K562 (cell line): ENCODE results near the gene SERINC5. TPM values are rescaled to one million over a fixed set of nuclear protein-coding genes. Genes with fewer than 3 reads are reported as not detected.

Source experiments
- SPI1 ChIP-seq: IDR thresholded peaks from 2 replicates; pipeline ENCODE4 v1.6.1; 2011; ENCODE audit warnings: low read depth, low read length, control low read depth, borderline replicate concordance
- ZNF175 ChIP-seq: fragments of 200-800 bp; sonication (Bioruptor generic); IDR thresholded peaks from 2 replicates; pipeline ENCODE4 v1.6.1; 2016; ENCODE audit warnings: low read depth, mild to moderate bottlenecking, missing genetic modification characterization, missing compliant biosample characterization
- ZNF224 ChIP-seq: sonication (generic); formaldehyde crosslinking; IDR thresholded peaks from 2 replicates; pipeline ENCODE4 v1.8.0; 2022; ENCODE audit warnings: mild to moderate bottlenecking, missing genetic modification reagents
- ZNF274 ChIP-seq: IDR thresholded peaks from 2 replicates; pipeline ENCODE4 v1.6.1; 2011; ENCODE audit warnings: low read depth, mild to moderate bottlenecking, low read length, moderate library complexity, borderline replicate concordance
- polyA plus RNA-seq, 8 experiments: library from polyadenylated mRNA; depleted of rRNA in 4 of 8; stranded (reverse) in 5 of 8; unstranded in 3 of 8; fragments of >200 nt; fragmentation: Nextera tagmentation in 2 of 8; fragmentation: Illumina TruSeq in 1 of 8; extraction: Ambion mirVana in 2 of 8; extraction: Trizol in 1 of 8; gene quantifications; 2 replicates each; pipeline versions ENCODE4 v1.2.1 to v1.2.3, GENCODE V29; 2011 to 2014; ENCODE audit warnings: inconsistent platforms in 1 of 8, missing spikeins in 1 of 8
- total RNA-seq, 7 experiments: library from RNA; depleted of rRNA in 6 of 7; stranded (reverse); fragments of >200 nt in 6 of 7; fragmentation: Illumina TruSeq in 2 of 7; extraction: Trizol in 2 of 7; gene quantifications; 2 replicates each; pipeline versions ENCODE4 v1.2.1 to v1.2.3, GENCODE V29; 2011 to 2021; ENCODE audit warnings: low replicate concordance in 1 of 7
- TF ChIP-seq, protein P1 (sequence below): fragments of 200-600 bp; sonication (generic); IDR thresholded peaks from one replicate; pipeline ENCODE4 v1.6.1; 2012; ENCODE audit warnings: mild to moderate bottlenecking, low read depth, low read length, inconsistent platforms
- TF ChIP-seq, protein P2 (sequence below): sonication (generic); formaldehyde crosslinking; IDR thresholded peaks from 2 replicates; pipeline ENCODE4 v1.8.0; 2022; ENCODE audit warnings: mild to moderate bottlenecking, low read depth, missing genetic modification reagents
- TF ChIP-seq, protein P3 (sequence below): fragments of 450-650 bp; formaldehyde crosslinking; IDR thresholded peaks from 2 replicates; pipeline ENCODE4 v1.4.0; 2022; ENCODE audit warnings: missing genetic modification characterization

Gene SERINC5
- total and polyA plus RNA-seq, 9 of the 15 experiments (the other 6 are each of a cell fraction or from before 2014, with no cell fraction given): 1.4 to 7.9 (median 3.7) TPM

DNA sequence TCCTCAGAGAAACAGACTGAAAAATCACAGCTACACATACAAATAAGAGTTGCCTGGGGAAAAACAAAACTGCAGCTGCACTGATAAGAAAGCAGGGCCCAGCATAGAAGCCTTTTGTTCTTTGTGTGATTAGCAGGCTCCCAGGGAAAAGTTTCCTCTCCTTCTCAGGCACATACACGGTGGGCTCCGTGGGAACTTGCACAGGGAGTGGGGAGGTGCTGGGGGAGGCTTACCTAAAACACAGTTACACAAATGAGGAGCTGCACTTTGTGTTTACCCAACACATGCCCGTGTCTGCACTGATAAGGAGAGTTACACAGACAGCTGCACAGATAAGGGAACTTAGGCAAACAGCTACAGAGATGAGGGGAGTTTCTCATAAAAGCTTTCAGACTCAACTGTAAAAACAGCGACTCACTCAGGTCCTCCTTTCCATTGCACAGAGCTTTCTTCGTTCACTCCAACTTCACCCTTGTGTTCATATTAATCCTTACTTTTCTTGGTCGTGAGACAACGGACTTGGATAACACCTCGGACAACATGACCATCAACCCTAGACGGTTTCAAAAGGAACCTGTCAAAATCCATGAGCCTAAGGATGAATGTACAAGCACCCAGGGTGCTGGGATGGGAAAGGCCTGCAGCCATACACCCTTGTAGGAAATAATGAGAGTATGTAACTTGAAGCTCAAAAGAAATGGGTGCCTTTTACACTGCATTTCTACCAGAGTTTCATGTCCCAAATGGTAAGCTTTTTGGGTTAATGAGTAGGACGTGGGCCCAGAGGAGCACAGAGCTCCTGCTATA, 50.8 kb downstream of the SERINC5 start (continued):
- TF ChIP-seq, protein P1, sequence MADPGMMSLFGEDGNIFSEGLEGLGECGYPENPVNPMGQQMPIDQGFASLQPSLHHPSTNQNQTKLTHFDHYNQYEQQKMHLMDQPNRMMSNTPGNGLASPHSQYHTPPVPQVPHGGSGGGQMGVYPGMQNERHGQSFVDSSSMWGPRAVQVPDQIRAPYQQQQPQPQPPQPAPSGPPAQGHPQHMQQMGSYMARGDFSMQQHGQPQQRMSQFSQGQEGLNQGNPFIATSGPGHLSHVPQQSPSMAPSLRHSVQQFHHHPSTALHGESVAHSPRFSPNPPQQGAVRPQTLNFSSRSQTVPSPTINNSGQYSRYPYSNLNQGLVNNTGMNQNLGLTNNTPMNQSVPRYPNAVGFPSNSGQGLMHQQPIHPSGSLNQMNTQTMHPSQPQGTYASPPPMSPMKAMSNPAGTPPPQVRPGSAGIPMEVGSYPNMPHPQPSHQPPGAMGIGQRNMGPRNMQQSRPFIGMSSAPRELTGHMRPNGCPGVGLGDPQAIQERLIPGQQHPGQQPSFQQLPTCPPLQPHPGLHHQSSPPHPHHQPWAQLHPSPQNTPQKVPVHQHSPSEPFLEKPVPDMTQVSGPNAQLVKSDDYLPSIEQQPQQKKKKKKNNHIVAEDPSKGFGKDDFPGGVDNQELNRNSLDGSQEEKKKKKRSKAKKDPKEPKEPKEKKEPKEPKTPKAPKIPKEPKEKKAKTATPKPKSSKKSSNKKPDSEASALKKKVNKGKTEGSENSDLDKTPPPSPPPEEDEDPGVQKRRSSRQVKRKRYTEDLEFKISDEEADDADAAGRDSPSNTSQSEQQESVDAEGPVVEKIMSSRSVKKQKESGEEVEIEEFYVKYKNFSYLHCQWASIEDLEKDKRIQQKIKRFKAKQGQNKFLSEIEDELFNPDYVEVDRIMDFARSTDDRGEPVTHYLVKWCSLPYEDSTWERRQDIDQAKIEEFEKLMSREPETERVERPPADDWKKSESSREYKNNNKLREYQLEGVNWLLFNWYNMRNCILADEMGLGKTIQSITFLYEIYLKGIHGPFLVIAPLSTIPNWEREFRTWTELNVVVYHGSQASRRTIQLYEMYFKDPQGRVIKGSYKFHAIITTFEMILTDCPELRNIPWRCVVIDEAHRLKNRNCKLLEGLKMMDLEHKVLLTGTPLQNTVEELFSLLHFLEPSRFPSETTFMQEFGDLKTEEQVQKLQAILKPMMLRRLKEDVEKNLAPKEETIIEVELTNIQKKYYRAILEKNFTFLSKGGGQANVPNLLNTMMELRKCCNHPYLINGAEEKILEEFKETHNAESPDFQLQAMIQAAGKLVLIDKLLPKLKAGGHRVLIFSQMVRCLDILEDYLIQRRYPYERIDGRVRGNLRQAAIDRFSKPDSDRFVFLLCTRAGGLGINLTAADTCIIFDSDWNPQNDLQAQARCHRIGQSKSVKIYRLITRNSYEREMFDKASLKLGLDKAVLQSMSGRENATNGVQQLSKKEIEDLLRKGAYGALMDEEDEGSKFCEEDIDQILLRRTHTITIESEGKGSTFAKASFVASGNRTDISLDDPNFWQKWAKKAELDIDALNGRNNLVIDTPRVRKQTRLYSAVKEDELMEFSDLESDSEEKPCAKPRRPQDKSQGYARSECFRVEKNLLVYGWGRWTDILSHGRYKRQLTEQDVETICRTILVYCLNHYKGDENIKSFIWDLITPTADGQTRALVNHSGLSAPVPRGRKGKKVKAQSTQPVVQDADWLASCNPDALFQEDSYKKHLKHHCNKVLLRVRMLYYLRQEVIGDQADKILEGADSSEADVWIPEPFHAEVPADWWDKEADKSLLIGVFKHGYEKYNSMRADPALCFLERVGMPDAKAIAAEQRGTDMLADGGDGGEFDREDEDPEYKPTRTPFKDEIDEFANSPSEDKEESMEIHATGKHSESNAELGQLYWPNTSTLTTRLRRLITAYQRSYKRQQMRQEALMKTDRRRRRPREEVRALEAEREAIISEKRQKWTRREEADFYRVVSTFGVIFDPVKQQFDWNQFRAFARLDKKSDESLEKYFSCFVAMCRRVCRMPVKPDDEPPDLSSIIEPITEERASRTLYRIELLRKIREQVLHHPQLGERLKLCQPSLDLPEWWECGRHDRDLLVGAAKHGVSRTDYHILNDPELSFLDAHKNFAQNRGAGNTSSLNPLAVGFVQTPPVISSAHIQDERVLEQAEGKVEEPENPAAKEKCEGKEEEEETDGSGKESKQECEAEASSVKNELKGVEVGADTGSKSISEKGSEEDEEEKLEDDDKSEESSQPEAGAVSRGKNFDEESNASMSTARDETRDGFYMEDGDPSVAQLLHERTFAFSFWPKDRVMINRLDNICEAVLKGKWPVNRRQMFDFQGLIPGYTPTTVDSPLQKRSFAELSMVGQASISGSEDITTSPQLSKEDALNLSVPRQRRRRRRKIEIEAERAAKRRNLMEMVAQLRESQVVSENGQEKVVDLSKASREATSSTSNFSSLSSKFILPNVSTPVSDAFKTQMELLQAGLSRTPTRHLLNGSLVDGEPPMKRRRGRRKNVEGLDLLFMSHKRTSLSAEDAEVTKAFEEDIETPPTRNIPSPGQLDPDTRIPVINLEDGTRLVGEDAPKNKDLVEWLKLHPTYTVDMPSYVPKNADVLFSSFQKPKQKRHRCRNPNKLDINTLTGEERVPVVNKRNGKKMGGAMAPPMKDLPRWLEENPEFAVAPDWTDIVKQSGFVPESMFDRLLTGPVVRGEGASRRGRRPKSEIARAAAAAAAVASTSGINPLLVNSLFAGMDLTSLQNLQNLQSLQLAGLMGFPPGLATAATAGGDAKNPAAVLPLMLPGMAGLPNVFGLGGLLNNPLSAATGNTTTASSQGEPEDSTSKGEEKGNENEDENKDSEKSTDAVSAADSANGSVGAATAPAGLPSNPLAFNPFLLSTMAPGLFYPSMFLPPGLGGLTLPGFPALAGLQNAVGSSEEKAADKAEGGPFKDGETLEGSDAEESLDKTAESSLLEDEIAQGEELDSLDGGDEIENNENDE: no peak
- TF ChIP-seq, protein P2, sequence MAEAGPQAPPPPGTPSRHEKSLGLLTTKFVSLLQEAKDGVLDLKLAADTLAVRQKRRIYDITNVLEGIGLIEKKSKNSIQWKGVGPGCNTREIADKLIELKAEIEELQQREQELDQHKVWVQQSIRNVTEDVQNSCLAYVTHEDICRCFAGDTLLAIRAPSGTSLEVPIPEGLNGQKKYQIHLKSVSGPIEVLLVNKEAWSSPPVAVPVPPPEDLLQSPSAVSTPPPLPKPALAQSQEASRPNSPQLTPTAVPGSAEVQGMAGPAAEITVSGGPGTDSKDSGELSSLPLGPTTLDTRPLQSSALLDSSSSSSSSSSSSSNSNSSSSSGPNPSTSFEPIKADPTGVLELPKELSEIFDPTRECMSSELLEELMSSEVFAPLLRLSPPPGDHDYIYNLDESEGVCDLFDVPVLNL (CRISPR knock-in tag): no peak
- TF ChIP-seq SPI1: no peak
- peak; percentile 77; the same call in 1 of the 2 replicates for TF ChIP-seq ZNF175 (CRISPR knock-in tag)
- TF ChIP-seq ZNF224: no peak
- TF ChIP-seq ZNF274: peak; percentile 72; the same call in 1 of the 2 replicates
- TF ChIP-seq, protein P3, sequence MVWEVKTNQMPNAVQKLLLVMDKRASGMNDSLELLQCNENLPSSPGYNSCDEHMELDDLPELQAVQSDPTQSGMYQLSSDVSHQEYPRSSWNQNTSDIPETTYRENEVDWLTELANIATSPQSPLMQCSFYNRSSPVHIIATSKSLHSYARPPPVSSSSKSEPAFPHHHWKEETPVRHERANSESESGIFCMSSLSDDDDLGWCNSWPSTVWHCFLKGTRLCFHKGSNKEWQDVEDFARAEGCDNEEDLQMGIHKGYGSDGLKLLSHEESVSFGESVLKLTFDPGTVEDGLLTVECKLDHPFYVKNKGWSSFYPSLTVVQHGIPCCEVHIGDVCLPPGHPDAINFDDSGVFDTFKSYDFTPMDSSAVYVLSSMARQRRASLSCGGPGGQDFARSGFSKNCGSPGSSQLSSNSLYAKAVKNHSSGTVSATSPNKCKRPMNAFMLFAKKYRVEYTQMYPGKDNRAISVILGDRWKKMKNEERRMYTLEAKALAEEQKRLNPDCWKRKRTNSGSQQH (CRISPR knock-in tag): no peak
